Astrocyte of the cerebellum (primary cell): ENCODE results near the gene ZNF536.

ENCODE experiments used
- DNase-seq: peaks from one replicate; pipeline ENCODE4 v3.0.0-alpha.2; 2011; ENCODE audit warnings: low read depth
- H3K4me3 ChIP-seq: 2 replicates; pipeline ENCODE4 v1.5.1; 2011; ENCODE audit warnings: mild to moderate bottlenecking, low read depth, low read length, moderate library complexity
- in situ Hi-C: cut with HindIII; loops from 2 replicates; pipeline ENCODE4 v1.10.0; 2017; ENCODE audit warnings: low sequenced_read_pairs
- TF ChIP-seq, protein P1 (sequence below): IDR thresholded peaks from 2 replicates; pipeline ENCODE4 v1.5.1; 2012; ENCODE audit warnings: low read length, low read depth, moderate library complexity, mild to moderate bottlenecking; ENCODE audit errors: missing control alignments

The ZNF536 gene

GRCh38 chr19:30467239-30467638 lies 95.1 kb downstream of the ZNF536 start:
- in situ Hi-C loops, result no loop called here
- no peak overlapping the region for H3K4me3 ChIP-seq
- DNase-seq, result no peak
- TF ChIP-seq, protein P1, sequence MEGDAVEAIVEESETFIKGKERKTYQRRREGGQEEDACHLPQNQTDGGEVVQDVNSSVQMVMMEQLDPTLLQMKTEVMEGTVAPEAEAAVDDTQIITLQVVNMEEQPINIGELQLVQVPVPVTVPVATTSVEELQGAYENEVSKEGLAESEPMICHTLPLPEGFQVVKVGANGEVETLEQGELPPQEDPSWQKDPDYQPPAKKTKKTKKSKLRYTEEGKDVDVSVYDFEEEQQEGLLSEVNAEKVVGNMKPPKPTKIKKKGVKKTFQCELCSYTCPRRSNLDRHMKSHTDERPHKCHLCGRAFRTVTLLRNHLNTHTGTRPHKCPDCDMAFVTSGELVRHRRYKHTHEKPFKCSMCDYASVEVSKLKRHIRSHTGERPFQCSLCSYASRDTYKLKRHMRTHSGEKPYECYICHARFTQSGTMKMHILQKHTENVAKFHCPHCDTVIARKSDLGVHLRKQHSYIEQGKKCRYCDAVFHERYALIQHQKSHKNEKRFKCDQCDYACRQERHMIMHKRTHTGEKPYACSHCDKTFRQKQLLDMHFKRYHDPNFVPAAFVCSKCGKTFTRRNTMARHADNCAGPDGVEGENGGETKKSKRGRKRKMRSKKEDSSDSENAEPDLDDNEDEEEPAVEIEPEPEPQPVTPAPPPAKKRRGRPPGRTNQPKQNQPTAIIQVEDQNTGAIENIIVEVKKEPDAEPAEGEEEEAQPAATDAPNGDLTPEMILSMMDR, result no peak

DNA sequence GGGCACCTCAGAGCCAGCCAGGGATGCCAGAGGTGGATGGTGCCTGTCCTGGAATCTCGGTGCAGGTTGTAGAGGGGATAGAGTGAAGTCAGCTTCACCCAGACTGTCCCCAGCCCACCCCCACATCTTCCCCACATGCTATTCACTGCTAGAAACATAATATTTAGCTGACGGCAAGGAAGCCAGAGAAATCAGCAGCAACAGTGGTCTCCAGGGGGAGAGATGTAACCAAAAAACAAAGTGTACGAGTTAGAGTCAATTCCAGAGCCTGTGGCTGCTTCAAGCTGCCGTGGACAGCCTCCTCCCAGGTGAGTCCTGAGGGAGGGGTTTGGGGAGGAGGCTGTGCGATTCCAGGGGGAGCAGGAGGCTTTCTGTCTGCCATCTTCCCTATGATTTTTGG lies 97.6 kb downstream of the ZNF536 start:
- no peak overlapping the region for H3K4me3 ChIP-seq
- TF ChIP-seq, protein P1, result no peak
- no peak for DNase-seq
- in situ Hi-C loops, result loop anchor here (5.0 kb wide), 1 partner anchor 72 kb away; no protein-coding TSS in a partner anchor

- no peak overlapping the region for H3K4me3 ChIP-seq
- in situ Hi-C loops, result loop anchor here (5.0 kb wide), 1 partner anchor 74 kb away; no protein-coding TSS in a partner anchor
- no peak for DNase-seq
- TF ChIP-seq, protein P1, result no peak
These were observed 99.3 kb downstream of the ZNF536 start for GRCh38 chr19:30471441-30471840.

DNA sequence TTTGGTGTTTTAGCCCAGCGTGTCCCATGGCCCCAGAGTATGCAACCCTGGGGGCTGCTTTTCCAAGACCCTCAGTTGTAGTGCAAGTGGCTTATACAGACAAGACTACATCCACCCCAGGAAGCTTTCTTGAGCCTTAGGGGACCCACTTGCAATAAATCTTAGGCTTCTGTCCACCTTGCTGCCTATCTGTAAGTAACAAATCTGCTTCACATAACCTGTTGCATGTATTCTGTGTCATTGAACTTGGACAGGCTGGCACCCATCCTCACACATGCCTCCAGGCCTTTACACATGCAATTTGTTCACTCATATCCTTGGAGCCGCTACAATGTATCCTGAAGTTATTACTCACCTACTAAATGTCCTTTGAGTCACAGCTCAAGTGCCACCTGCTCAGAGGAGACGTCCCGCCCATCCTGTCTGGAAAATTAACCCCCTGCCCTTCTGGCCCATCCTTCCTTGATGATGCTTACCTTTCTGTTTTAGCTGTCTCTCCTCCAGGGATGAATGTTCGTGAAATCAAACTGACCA lies 101.2 kb downstream of the ZNF536 start:
- DNase-seq, result no peak

GRCh38 chr19:30476997-30477396 lies 104.8 kb downstream of the ZNF536 start:
- TF ChIP-seq, protein P1, result no peak
- no peak for DNase-seq
- no peak overlapping the region for H3K4me3 ChIP-seq
- in situ Hi-C loops, result no loop called here

More for the DNA sequence above, 101.2 kb downstream of the ZNF536 start:
- TF ChIP-seq, protein P1, result no peak
- in situ Hi-C loops, result loop anchor here (5.0 kb wide), 1 partner anchor 76 kb away; no protein-coding TSS in a partner anchor
- no peak overlapping the region for H3K4me3 ChIP-seq

- in situ Hi-C loops, result no loop called here
- TF ChIP-seq, protein P1, result no peak
- DNase-seq, result no peak
These were observed 107.0 kb downstream of the ZNF536 start for GRCh38 chr19:30479231-30479630.

More at GRCh38 chr19:30479231-30479630, 107.0 kb downstream of the ZNF536 start:
- H3K4me3 ChIP-seq, result no peak overlapping the region
